ENCODE results near the gene DGKA.
A peak's percentile ranks its signal among the peaks of the same experiment; 100 is the strongest.

Gene DGKA

GRCh38 chr12:55940065-55940732 lies 9.2 kb downstream of the DGKA start:
- H3K27me3 ChIP-seq (ENCODE audit: control insufficient read depth, insufficient read depth, low read length, poor library complexity, severe bottlenecking), result no peaks in the 10 kb centered on the region
- no peak overlapping the region for H3K4me3 ChIP-seq (ENCODE audit: insufficient read depth, low read depth, low read length)
- peaks cover 6% of the 10 kb centered on the region for H3K4me1 ChIP-seq (ENCODE audit: control insufficient read depth, insufficient read depth, low read length)
- H3K27ac ChIP-seq (ENCODE audit: insufficient read depth, low read depth, low read length, poor library complexity, severe bottlenecking), result no peak overlapping the region
- no peaks in the 10 kb centered on the region for H3K9me3 ChIP-seq (ENCODE audit: control insufficient read depth, low read length)
- WGBS, 2 experiments, result 23 to 24% methylated on average over 18 of the region's 18 CpGs
- no peaks in the 10 kb centered on the region for H3K36me3 ChIP-seq (ENCODE audit: control insufficient read depth, insufficient read depth, low read length)

GRCh38 chr12:55942055-55942454 lies 11.1 kb downstream of the DGKA start:
- Histone ChIP-seq H3K36me3 (ENCODE audit: control insufficient read depth, insufficient read depth, low read length) (no peaks in the 10 kb centered on the region), H3K27ac (ENCODE audit: insufficient read depth, low read depth, low read length, poor library complexity, severe bottlenecking) (no peak overlapping the region), H3K27me3 (ENCODE audit: control insufficient read depth, insufficient read depth, low read length, poor library complexity, severe bottlenecking) (no peaks in the 10 kb centered on the region), H3K4me3 (ENCODE audit: insufficient read depth, low read depth, low read length) (no peak overlapping the region), H3K4me1 (ENCODE audit: control insufficient read depth, insufficient read depth, low read length) (peaks cover 6% of the 10 kb centered on the region), H3K9me3 (ENCODE audit: control insufficient read depth, low read length) (no peaks in the 10 kb centered on the region)
- 89 to 92% methylated on average over 4 of the region's 4 CpGs for WGBS, 2 experiments

- Histone ChIP-seq H3K4me1 (ENCODE audit: control insufficient read depth, insufficient read depth, low read length) (peaks cover 6% of the 10 kb centered on the region), H3K36me3 (ENCODE audit: control insufficient read depth, insufficient read depth, low read length) (no peaks in the 10 kb centered on the region), H3K4me3 (ENCODE audit: insufficient read depth, low read depth, low read length) (no peak overlapping the region), H3K27ac (ENCODE audit: insufficient read depth, low read depth, low read length, poor library complexity, severe bottlenecking) (no peak overlapping the region), H3K27me3 (ENCODE audit: control insufficient read depth, insufficient read depth, low read length, poor library complexity, severe bottlenecking) (no peaks in the 10 kb centered on the region), H3K9me3 (ENCODE audit: control insufficient read depth, low read length) (no peaks in the 10 kb centered on the region)
- 94% methylated on average over 1 of the region's 1 CpG for WGBS, 2 experiments
Measured at GRCh38 chr12:55942577-55943136, 11.7 kb downstream of the DGKA start.

- Histone ChIP-seq H3K27ac (ENCODE audit: insufficient read depth, low read depth, low read length, poor library complexity, severe bottlenecking) (no peak overlapping the region), H3K36me3 (ENCODE audit: control insufficient read depth, insufficient read depth, low read length) (no peaks in the 10 kb centered on the region), H3K27me3 (ENCODE audit: control insufficient read depth, insufficient read depth, low read length, poor library complexity, severe bottlenecking) (no peaks in the 10 kb centered on the region), H3K4me1 (ENCODE audit: control insufficient read depth, insufficient read depth, low read length) (no peaks in the 10 kb centered on the region), H3K9me3 (ENCODE audit: control insufficient read depth, low read length) (no peaks in the 10 kb centered on the region), H3K4me3 (ENCODE audit: insufficient read depth, low read depth, low read length) (no peak overlapping the region)
- WGBS, 2 experiments, result 96 to 97% methylated on average over 6 of the region's 6 CpGs
Measured at GRCh38 chr12:55946553-55946952, 15.6 kb downstream of the DGKA start.

GRCh38 chr12:55955344-55955743 lies 24.4 kb downstream of the DGKA start:
- H3K9me3 ChIP-seq (ENCODE audit: control insufficient read depth, low read length), result no peaks in the 10 kb centered on the region
- H3K27ac ChIP-seq (ENCODE audit: insufficient read depth, low read depth, low read length, poor library complexity, severe bottlenecking), result no peak overlapping the region
- whole genome bisulfite sequencing, 2 experiments, result 90 to 93% methylated on average over 4 of the region's 4 CpGs

GRCh38 chr12:55955800-55956508 lies 25.0 kb downstream of the DGKA start:
- Histone ChIP-seq H3K36me3 (ENCODE audit: control insufficient read depth, insufficient read depth, low read length) (peaks cover 35% of the 10 kb centered on the region), H3K4me1 (ENCODE audit: control insufficient read depth, insufficient read depth, low read length) (no peaks in the 10 kb centered on the region), H3K27ac (ENCODE audit: insufficient read depth, low read depth, low read length, poor library complexity, severe bottlenecking) (no peak overlapping the region), H3K27me3 (ENCODE audit: control insufficient read depth, insufficient read depth, low read length, poor library complexity, severe bottlenecking) (no peaks in the 10 kb centered on the region), H3K9me3 (ENCODE audit: control insufficient read depth, low read length) (no peaks in the 10 kb centered on the region), H3K4me3 (ENCODE audit: insufficient read depth, low read depth, low read length) (no peak overlapping the region)
- WGBS, 2 experiments, result 94 to 97% methylated on average over 6 of the region's 6 CpGs

More at GRCh38 chr12:55955344-55955743, 24.4 kb downstream of the DGKA start:
- Histone ChIP-seq H3K4me1 (ENCODE audit: control insufficient read depth, insufficient read depth, low read length) (no peaks in the 10 kb centered on the region), H3K4me3 (ENCODE audit: insufficient read depth, low read depth, low read length) (no peak overlapping the region), H3K27me3 (ENCODE audit: control insufficient read depth, insufficient read depth, low read length, poor library complexity, severe bottlenecking) (no peaks in the 10 kb centered on the region), H3K36me3 (ENCODE audit: control insufficient read depth, insufficient read depth, low read length) (peaks cover 35% of the 10 kb centered on the region)

GRCh38 chr12:55957106-55957859 lies 26.3 kb downstream of the DGKA start:
- Histone ChIP-seq H3K9me3 (ENCODE audit: control insufficient read depth, low read length) (no peaks in the 10 kb centered on the region), H3K4me3 (ENCODE audit: insufficient read depth, low read depth, low read length) (no peak overlapping the region), H3K27ac (ENCODE audit: insufficient read depth, low read depth, low read length, poor library complexity, severe bottlenecking) (no peak overlapping the region), H3K4me1 (ENCODE audit: control insufficient read depth, insufficient read depth, low read length) (no peaks in the 10 kb centered on the region), H3K27me3 (ENCODE audit: control insufficient read depth, insufficient read depth, low read length, poor library complexity, severe bottlenecking) (no peaks in the 10 kb centered on the region), H3K36me3 (ENCODE audit: control insufficient read depth, insufficient read depth, low read length) (peaks cover 35% of the 10 kb centered on the region)
- 91 to 95% methylated on average over 5 of the region's 5 CpGs for WGBS, 2 experiments

- H3K36me3 ChIP-seq (ENCODE audit: control insufficient read depth, insufficient read depth, low read length), result peaks cover under 1% of the 10 kb centered on the region
- peaks cover 12% of the 10 kb centered on the region for H3K4me1 ChIP-seq (ENCODE audit: control insufficient read depth, insufficient read depth, low read length)
- no peak overlapping the region for H3K4me3 ChIP-seq (ENCODE audit: insufficient read depth, low read depth, low read length)
- H3K27ac ChIP-seq (ENCODE audit: insufficient read depth, low read depth, low read length, poor library complexity, severe bottlenecking), result no peak overlapping the region
- no peaks in the 10 kb centered on the region for H3K27me3 ChIP-seq (ENCODE audit: control insufficient read depth, insufficient read depth, low read length, poor library complexity, severe bottlenecking)
- H3K9me3 ChIP-seq (ENCODE audit: control insufficient read depth, low read length), result no peaks in the 10 kb centered on the region
- 90 to 93% methylated on average over 2 of the region's 2 CpGs for WGBS, 2 experiments
Measured at GRCh38 chr12:55963760-55964159, 32.8 kb downstream of the DGKA start.

- WGBS, 2 experiments, result 20 to 27% methylated on average over 5 of the region's 5 CpGs
- H3K9me3 ChIP-seq (ENCODE audit: control insufficient read depth, low read length), result no peaks in the 10 kb centered on the region
- H3K27ac ChIP-seq (ENCODE audit: insufficient read depth, low read depth, low read length, poor library complexity, severe bottlenecking), result peak overlapping the region; percentile 67
- no peaks in the 10 kb centered on the region for H3K36me3 ChIP-seq (ENCODE audit: control insufficient read depth, insufficient read depth, low read length)
- H3K4me1 ChIP-seq (ENCODE audit: control insufficient read depth, insufficient read depth, low read length), result peaks cover 12% of the 10 kb centered on the region
- H3K27me3 ChIP-seq (ENCODE audit: control insufficient read depth, insufficient read depth, low read length, poor library complexity, severe bottlenecking), result no peaks in the 10 kb centered on the region
- peak overlapping the region; percentile 87 for H3K4me3 ChIP-seq (ENCODE audit: insufficient read depth, low read depth, low read length)
Measured at GRCh38 chr12:55965240-55965639, 34.3 kb downstream of the DGKA start.

GRCh38 chr12:55965941-55966407 lies 35.0 kb downstream of the DGKA start, which contains the start of gene PMEL:
TSS of gene PMEL (minus strand) at chr12:55966042. CDS start at chr12:55966011, 31 bp downstream.
- 3 to 15% methylated on average over 4 of the region's 4 CpGs for WGBS, 2 experiments
- Histone ChIP-seq H3K4me3 (ENCODE audit: insufficient read depth, low read depth, low read length) (peak within 1 kb of the TSS; percentile 87), H3K4me1 (ENCODE audit: control insufficient read depth, insufficient read depth, low read length) (peaks cover 12% of the 10 kb centered on the region), H3K27ac (ENCODE audit: insufficient read depth, low read depth, low read length, poor library complexity, severe bottlenecking) (peak within 1 kb of the TSS; percentile 67), H3K27me3 (ENCODE audit: control insufficient read depth, insufficient read depth, low read length, poor library complexity, severe bottlenecking) (no peaks in the 10 kb centered on the region), H3K9me3 (ENCODE audit: control insufficient read depth, low read length) (no peaks in the 10 kb centered on the region), H3K36me3 (ENCODE audit: control insufficient read depth, insufficient read depth, low read length) (peaks cover 2% of the 10 kb centered on the region)

Data from ectodermal cell (in vitro differentiated cells).